ENCODE data around the gene SAP130. TPM values are rescaled to one million over a fixed set of nuclear protein-coding genes. Genes with fewer than 3 reads are reported as not detected.

Gene SAP130
- total RNA-seq = 14.3 TPM

DNA sequence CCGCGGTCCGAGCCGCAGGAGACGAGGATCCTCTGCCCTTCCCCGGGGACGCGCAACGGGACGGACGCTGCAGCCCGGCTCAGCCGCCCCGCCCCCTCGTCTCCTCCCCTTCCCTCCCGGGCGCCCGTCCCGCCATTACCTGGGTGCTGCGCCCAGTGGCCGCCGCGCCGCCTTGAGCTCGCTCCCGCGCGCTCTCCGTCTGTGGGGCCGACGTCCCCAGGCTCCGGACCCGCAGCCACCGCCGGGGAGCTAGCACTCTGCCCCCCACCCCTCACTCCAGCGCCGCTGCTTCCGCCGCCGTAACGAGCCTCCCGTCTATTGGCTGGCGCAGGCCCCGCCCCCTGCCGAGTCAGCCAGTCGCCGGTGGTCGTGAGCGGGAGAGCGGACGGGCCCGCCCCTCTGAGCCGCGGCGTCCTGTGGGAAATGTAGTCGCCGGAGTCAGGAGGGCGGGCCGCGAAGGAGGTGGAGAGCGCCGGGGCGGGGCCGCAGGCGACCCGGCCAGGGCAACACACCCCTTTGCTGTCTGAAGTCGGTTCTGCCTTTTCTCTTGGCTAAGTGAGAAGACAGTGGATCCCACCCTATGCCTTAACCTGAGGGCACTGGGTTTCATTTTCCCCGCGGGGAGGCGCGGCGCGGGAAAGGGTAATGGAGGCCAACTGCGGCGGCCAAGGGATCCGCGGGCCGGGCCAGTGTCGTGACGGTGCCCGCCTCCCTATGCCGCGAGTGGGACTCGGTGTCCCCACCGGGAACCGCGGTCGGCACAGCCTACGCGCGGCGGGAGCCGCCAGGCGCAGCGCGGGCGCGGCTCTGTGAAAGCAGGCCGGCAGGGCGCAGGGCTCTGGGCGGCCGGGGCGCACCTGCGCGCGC is at the start of gene SAP130:
Gene SAP130, minus strand, starts transcription at position 259 of the 867 bp plus-strand sequence. CDS start 1,767 bp downstream, outside the sequence.
- peak; percentile 94 for ATAC-seq

DNA sequence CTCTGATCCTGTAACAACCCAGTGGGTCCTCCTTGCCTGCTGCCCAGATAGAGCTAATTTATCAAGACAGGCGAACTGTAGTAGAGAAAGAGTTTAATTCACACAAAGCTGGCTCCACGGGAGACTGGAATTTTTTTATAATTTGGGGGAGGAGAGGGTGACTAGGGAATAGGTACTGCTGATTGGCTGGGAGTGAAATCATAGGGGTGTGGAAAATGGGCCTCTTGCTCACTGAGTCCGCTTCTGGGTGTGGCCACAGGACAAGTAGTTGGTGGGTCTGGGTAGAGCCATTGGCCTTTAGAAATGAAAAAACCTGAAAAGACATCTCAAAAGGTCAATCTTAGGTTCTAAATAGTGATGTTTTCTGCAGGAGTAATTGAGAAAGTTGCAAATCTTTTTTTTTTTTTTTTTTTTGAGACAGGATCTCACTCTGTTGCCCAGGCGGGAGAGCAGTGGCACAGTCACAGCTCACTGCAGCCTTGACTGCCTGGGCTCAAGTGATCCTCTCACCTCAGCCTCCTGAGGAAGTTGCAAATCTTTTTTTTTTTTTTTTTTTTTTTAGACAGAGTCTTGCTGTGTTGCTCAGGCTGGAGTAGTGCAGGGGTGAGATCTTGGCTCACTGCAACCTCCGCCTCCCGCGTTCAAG is 48.7 kb upstream of the SAP130 start:
- peak; percentile 45 for ATAC-seq

DNA sequence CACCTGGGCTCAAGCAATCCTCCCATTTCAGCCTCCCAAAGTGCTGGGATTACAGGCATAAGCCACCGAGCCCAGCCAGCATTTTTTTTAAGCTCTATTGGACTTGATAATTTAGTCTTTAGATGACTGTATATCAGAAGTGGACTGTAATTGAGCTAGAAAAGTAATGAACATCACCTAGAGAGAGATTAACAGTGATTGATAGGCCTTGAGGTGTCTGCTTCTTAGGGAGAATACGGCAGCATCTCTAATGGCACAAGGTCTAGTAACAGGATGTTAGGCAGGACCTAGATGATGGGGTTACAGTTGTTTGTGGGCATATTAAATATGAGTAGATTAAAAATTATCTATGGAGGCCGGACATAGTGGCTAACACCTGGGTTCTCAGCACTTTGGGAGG is 45.4 kb upstream of the SAP130 start:
- ATAC-seq = no peak

DNA sequence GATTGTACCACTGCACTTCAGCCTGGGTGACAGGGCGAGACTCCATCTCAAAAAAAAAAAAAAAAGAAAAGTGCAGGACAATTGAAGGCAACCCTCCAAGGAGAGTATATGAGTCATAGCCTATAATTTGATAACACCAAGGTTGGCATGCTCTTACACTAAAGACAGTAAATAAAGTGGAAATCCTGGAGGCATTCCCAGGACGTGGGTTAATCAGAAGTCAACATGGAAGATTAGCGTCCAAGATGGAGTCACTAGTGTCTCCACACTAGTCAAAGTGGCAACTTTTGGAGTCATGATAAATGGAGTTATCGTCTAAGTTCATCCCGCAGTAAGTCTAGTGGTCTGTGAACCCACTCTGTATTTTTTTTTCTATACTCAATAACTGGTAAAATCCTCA is 41.9 kb upstream of the SAP130 start:
- ATAC-seq = no peak

DNA sequence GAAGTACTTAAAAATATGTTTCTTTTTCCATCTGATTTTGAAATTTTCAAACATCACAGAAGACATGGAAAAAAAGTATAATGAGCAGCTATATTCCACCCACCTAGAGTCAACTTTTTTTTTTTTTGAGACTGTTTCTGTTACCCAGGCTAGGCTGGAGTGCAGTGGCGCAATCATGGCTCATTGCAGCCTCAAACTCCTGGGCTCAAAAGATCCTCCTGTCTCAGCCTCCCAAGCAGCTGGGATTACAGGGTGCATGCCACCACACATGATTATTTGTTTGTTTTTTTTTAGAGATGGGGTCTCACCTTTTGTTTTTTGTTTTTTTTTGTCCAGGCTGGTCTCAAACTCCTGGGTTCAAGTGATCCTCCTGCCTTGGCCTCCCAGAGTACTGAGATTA is 36.5 kb upstream of the SAP130 start:
- ATAC-seq = no peak

DNA sequence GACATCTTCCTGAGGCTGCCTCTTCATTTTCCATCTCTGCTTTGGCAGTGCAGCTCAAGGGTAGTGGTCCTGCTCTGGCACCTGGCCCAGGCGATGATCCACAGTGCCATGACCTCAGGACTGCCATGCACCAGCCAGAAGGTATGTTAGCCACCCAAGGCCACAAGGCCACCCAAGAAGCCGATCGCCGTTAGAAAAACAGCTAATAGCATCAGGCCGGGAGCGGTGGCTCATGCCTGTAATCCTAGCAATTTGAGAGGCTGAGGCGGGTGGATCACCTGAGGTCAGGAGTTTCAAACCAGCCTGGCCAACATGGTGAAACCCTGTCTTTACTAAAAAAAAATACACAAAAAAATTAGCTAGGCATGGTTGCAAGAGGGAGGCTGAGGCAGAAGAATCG is 34.7 kb upstream of the SAP130 start:
- no peak for ATAC-seq

DNA sequence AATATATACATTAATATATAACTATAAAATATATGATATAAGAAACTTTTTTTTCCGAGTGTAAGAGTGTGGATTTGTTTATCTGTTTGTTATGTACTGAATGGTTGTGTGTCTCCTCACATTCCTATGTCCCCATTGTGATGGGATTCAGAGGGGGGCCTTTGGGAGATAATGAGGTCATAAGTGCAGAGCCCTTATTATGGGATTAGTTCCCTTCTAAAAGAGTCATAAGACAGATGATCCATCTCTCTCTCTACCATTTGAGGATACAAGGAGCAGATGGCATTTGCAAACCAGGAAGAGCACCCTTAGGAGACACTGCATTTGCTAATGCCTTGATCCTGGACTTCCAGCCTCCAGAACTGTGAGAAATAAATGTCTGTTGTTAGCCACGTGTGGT is 30.3 kb upstream of the SAP130 start:
- ATAC-seq = no peak

DNA sequence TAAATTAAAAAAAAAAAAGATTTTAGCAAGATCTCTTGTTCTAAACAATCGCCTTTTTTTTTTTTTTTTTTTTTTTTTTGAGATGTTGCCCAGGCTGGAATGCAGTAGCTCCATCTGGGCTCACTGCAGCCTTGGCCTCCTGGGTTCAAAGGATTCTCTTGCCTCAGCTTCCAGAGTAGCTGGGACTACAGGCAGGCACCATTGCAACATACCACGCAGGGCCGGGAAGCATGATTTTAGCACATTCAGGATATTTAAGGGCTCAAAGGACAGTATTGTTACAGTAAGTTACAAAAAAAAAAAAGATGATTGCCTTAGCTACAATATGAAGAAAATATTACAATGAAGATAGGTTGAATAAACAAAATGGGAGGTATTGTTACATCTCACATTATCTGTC is 29.5 kb upstream of the SAP130 start:
- ATAC-seq = no peak

DNA sequence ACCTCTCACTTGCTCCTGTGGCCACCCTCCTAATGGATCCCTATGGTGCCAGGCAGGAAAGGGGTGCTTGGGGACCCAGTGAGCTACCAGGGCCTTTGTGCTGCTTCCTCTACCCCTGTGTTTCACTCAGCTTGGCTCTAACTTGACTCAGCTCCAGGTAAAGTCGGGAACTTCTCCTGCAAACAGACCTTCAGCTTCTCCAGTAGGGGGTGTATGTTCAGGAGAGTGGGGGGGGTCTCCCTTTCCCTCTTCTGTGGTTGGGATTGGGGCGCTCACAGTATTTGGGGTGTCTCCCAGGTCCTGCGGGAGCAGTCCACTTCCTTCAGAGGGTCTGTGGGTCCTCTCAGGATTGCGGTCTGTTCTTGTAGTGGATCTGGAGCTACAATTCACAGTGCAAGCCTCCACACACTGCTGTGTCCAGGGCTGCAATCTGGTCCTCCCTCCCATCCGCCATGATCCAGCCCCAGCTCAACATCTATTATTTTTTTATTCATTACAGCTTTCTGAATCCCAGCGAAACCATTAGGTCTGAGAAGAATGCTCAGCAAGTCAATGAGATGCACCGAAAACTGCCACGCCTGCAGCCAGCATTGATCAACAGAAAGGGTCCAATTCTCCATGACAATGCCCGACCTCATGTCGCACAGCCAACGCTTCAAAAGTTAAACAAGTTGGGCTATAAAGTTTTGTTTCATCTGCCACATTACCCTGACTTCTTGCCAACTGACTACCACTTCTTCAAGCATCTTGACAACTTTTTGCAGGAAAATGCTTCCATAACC is 26.4 kb upstream of the SAP130 start:
- ATAC-seq = no peak

DNA sequence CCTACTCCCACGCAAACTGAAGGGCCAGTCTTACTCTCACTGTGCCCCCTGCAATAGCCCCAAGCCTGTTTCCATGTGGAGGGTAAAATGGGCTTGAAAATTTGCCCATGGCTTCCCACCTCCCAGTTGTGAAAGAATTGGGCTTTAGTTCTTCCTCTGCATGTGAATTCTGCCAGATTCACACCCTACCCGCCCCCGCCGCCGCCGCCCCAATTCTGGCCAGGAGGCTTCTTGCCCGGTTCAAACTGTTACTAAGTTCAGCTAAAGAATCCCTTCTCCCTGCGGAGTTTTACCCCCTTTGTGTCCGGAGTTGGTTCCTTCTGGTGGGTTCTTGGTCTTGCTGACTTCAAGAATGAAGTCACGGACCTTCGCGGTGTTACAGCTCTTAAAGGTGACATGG is 25.5 kb upstream of the SAP130 start:
- ATAC-seq = no peak

DNA sequence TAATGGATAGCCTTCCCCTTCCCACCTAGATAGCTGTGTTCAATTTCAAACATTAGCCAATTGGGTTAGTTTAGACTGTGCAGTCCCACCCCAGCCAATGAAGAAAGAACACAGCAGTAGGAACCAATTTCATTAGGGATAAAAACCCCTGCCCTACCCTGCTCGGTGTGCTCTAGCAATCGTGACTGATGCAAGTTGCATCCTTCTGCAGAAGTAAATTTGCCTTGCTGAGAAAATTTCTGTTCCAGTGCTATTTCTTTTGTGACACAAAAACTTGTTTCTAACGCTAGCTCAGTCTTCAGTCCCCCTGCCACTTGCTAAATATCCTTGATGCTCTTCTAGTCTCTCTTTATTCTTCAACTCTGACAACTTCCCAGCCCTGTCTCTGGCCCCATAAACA is 15.2 kb upstream of the SAP130 start:
- ATAC-seq = no peak

DNA sequence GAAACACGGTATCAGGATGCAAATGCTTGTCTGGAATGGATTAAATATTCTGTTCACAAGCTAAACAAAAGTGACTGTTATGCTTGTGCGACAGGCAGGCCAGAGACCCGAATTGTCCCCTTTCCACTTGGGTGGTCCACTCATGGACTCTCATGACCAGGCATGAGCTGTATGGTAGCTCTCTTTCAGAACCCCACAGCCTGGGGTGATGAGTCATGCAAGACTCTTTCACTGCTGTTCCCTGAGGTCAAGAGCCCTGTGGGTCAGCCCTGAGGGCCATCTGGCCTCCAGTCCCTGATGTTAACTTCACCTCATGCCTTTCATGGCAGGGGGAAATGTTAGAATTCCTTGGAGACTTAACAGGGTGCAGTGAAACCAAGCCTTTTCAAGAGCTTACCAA is 13.7 kb upstream of the SAP130 start:
- no peak for ATAC-seq

DNA sequence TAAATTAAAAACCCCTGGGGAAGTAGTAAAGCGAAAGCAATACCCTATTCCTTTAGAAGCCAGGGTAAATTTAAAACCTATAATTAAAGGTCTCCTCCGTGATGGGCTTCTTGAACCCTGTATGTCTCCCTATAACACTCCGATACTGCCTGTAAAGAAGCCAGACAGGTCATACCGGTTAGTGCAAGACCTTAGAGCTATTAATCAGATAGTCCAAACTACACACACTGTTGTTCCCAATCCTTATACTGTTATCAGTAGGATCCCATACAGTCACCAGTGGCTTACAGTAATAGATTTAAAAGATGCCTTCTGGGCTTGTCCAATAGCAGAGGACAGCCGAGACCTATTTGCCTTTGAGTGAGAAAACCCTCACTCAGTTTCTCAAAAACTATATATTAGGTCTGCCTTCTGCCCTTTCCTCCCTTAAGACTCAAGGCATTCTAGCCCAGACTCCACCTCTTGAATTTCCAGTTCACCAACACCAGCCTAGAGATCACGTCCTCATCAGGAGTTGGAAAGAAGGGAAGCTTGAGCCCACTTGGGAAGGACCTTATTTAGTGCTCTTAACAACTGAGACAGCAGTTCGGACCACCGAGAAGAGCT is 12.4 kb upstream of the SAP130 start:
- no peak for ATAC-seq

DNA sequence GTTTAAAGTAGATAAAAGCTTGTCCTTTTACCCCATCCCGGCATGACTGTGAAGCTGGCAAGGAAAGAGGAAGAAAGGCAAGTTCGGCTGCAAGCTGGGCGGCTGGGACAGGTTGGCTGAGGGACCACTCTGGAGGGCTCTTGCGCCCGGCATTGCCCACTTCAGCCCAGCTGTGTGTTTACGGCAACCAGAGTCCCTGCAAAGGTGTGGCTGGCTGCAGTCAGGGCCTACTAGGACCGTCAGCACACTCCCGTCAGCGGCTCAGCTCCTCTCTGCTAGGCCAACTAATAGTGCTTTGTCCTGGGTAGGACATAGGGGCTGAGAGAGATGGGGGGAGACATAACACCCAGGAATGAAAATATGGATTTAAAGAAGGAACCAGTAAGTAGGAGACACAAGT is 11.7 kb upstream of the SAP130 start:
- no peak for ATAC-seq

DNA sequence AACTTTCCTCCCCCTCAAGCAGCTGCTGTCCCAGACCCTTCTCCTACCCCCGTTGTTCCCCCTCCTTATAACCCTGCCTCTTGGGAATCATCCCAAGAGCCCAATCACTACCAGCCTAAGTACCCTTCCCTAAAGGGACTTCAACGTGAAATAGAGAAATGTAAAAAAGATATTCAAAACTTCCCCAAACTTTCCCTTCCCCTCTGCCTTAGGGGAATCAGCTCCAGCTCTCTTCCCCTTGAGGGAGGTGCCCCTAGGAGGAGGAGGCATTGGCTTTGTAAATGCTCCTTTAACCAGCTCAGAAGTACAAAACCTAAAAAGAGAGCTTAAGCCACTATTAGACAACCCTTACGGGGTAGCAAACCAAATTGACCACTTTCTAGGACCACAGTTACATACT is 10.6 kb upstream of the SAP130 start:
- ATAC-seq = no peak

DNA sequence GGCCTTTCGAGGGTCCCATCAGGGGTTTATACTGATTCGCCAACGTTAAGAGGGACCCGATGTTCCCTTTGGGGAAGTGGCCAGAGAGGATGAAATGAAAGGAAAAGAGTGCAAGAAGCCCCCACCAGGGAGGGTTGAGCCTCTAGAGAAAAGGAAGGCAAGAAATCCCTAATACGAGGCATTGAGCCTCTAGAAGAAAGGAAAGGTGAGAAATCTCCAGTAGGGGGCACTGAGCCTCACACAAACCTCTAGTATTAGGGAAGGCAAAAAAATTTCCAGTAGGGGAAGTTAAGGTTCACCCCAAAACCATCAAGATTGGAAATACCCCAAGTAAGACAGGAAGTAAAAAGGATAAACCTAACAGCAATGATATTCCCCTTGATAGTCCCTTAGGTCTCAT is 9.8 kb upstream of the SAP130 start:
- no peak for ATAC-seq

DNA sequence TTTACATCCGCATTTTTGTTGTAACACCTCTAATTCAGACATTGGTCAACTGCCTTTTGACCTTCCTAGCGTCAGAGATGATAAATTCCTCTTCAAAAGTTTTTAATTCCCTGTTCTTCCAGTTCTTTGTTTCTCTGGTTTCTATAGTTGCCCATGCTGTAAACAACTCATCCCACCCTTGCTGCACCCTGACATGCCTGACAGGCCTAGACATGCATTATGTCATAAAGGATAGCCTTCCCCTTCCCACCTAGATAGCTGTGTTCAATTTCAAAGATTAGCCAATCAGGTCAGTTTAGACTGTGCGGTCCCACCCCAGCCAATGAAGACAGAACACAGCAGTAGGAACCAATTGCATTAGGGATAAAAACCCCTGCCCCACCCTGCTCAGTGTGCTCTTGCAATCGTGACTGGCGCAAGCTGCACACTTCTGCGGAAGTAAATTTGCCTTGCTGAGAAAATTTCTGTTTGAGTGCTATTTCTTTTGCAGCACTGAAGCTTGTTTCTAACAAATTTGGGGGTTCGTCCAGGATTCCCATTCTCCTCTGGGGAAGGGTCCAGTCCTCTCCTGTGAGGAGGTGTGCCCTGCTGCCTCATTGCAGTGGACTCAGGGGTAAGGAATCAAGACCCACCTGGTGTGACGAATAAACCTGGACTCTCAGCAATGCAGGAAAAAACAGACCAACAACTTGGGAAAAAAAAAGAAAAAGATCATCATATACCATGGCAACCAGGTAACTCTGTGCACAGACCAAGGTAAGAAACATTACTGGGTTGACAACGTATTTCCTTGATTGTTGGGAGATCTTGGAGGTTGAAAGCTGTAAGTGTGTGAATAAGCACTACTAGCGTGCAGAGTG is 9.1 kb upstream of the SAP130 start:
- peak; percentile 60 for ATAC-seq

DNA sequence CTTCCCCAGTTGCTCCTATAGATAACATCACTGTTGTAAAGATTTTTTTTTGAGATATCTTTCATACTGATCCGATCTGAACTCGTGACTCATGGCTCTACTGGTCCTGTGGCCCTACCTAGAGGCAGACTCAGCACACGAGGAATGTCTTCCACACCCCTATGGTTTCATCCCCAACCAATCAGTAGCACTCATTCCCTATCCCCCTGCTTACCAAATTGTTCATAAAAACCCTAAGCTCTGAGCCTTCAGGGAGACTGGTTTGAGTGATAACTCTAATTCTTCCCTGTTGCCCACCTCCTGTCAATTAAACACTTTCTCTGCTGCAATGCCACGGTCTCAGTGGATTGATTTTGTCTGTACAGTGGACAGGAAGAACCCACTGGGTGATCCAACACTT is 4.2 kb upstream of the SAP130 start:
- no peak for ATAC-seq

DNA sequence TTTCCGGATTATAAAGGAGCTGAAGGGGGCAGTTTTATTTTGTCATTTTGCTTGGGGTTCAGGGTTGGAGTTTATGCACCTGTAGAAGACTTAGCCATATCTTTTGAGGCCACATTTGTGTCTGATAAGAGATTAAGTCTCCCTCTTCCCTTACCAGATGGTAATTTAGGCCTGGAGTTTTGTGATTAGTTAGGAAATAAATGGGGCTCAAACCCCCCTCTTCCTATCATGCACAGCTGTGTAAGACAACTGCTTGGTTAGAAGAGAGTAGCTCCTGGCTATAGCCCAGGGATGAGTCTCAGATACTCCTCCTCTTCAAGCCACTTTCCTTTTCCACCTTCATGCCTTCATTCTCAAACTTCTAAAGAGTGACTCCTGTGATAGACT is 802 bp upstream of the SAP130 start:
- ATAC-seq = no peak

DNA sequence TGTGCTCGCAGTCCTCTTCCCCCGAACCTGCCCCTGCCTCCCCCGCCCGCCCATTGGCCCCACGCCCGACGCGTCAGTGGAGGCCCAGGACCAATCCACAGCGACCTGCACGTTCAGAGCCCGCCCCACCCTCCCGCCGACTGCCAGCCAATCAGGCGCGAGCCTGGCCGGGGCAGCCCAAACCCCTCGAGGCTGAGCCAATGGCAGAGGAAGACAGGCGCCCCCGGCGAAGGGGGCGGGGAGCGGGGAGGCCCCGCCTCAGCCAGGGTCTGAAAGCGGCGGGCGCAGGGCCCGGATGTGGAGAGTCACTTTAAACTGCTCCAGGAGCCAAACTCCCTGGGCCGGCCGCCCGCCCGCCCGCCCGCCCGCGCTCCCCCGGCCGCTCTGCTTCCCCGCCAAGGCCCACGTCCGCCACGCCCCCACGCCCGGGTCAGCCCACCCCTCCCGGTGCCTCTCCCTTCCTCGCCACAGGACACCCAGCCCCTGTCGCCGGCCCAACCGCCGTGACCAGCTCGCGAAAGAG is 520 bp downstream of the SAP130 start:
- ATAC-seq = peak; percentile 96

DNA sequence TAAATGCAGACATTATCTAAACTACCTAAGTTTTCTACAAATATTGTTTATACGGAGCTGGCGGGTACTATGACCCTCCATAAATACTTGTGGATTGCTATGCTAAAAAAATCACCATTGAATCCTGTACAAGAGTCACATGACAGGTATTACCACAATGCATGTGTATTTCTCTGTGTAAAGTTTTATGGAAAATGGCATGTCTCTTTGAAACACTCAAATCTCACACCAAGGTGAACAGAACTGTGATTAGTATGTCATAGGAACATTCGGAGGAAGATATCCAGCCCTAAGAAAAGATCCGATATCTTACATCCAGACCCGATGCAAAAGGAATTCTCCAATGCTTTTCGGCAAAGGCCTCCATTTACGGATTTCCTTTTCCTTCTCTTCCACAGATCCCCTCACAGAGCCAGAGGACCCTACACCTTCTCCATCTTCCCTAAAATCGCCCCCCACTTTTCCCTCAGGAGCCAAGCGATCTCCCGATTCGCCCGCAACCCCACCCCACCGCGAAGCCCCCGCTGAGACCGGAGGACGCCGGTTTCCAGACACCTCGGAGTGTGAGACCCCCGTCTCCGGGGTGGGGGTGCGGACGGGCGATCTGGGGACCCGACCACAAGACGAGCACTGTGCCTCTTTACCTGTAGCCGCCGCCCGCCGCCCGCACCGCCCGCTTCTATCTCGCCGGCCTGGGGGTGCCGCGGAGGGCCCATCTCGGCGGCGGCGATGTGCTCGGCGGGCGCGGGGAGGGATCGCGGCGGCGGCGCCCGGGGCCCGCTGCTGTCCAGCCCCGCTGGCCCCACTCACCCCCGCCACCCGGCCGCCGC is 1.2 kb downstream of the SAP130 start:
- no peak for ATAC-seq

Measured in esophagus mucosa (tissue), 1 donor.